Thymus (tissue), 14 donors: ENCODE measurements around the gene TPO. TPM values are rescaled to one million over a fixed set of nuclear protein-coding genes. Genes with fewer than 3 reads are reported as not detected.

Experiments
- DNase-seq, 9 donors: peaks; one replicate each; pipeline ENCODE4 v3.0.0-alpha.2; 2013; ENCODE audit warnings: low spot score in 9 of 9, low read depth in 6 of 9, missing footprints in 1 of 9
- H3K27ac ChIP-seq, 2 donors: one replicate each; pipeline ENCODE4 v1.5.1; 2013; ENCODE audit warnings: control low read depth in 1 of 2, low read depth in 1 of 2, low read length in 1 of 2, mild to moderate bottlenecking in 1 of 2, moderate library complexity in 1 of 2
- H3K27me3 ChIP-seq, 2 donors: one replicate each; pipeline ENCODE4 v1.5.1; 2013; ENCODE audit warnings: low read length in 1 of 2; ENCODE audit not compliant: control insufficient read depth in 2 of 2, insufficient read depth in 1 of 2
- H3K36me3 ChIP-seq, 2 donors: one replicate each; pipeline ENCODE4 v1.5.1; 2013; ENCODE audit warnings: low read length in 1 of 2, mild to moderate bottlenecking in 1 of 2, moderate library complexity in 1 of 2; ENCODE audit not compliant: control insufficient read depth in 2 of 2, insufficient read depth in 2 of 2
- H3K4me1 ChIP-seq, 2 donors: one replicate each; pipeline ENCODE4 v1.5.1; 2013; ENCODE audit warnings: low read length in 2 of 2; ENCODE audit not compliant: control insufficient read depth in 2 of 2, insufficient read depth in 2 of 2
- H3K4me3 ChIP-seq, 2 donors: one replicate each; pipeline ENCODE4 v1.5.1; 2013; ENCODE audit warnings: low read length in 2 of 2, control low read depth in 1 of 2, mild to moderate bottlenecking in 1 of 2
- H3K9me3 ChIP-seq, 2 donors: one replicate each; pipeline ENCODE4 v1.5.1; 2013; ENCODE audit warnings: low read length in 1 of 2, mild to moderate bottlenecking in 1 of 2; ENCODE audit not compliant: control insufficient read depth in 2 of 2, insufficient read depth in 1 of 2
- WGBS: extraction: QIAGEN DNeasy Blood & Tissue Kit; methylation state at CpG from one replicate; pipeline ENCODE4 v1.1.7; 2013; 5-methylcytosine and 5-hydroxymethylcytosine counted together
- long read RNA-seq, 10 donors: transcript quantifications; one replicate each; lab custom pipeline, GENCODE V29; 2026
- polyA plus RNA-seq: library from polyadenylated mRNA; stranded (reverse); fragments of 200-250 nt; gene quantifications from one replicate; pipeline ENCODE4 v1.2.3, GENCODE V29; 2013
- total RNA-seq: library from RNA; stranded (reverse); fragments of 120-200 nt; gene quantifications from one replicate; pipeline ENCODE4 v1.2.4, GENCODE V29; 2013
- donor health status: healthy.

The TPO gene
- total RNA-seq: 0.05 TPM
- polyA plus RNA-seq: 2.0 TPM
- long read RNA-seq, donor 1: 0 reads
- long read RNA-seq, donor 2: 0 reads
- long read RNA-seq, donor 3: 0 reads
- long read RNA-seq, donor 4: 0 reads
- long read RNA-seq, donor 5: 0 reads
- long read RNA-seq, donor 6: 0 reads
- long read RNA-seq, donor 7: 0 reads
- long read RNA-seq, donor 8: 0 reads
- long read RNA-seq, donor 9: 0 reads
- long read RNA-seq, donor 10: 0 reads

DNA sequence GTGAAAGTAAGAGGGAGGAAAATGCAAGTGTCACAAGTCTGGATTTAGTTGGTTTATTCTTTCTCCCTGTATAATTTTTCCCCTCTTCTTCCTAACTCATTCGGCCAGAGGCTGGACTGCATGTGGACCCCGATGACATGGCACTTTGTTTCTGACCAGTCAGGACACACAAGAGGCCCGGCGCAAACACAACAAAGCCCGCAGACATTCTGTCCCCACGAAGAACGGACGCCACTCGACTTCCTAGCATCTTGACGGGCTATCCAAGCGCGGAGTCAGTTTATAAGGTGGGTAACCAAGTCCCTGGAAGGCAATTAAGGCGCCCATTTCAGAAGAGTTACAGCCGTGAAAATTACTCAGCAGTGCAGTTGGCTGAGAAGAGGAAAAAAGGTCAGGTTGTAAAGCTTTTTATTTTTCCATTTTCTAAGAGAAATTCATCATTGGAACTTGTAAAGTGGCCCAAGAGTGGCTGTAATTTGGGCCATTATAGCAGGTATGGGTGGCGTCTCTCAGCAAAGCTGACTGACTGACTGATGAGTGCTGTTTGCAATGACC is at the start of gene TPO:
Gene TPO (plus strand): TSS at position 308 of the 555 bp plus-strand sequence. CDS start 946 bp downstream, outside the sequence.
- Histone ChIP-seq H3K27ac (no peak within 1 kb of the TSS), H3K36me3 (no peaks in the 10 kb centered on the region), H3K27me3 (peaks cover 0 to 2% of the 10 kb centered on the region in 2 donors), H3K4me3 (no peak within 1 kb of the TSS), H3K9me3 (no peaks in the 10 kb centered on the region), H3K4me1 (no peaks in the 10 kb centered on the region)
- 89% methylated on average over 15 of the region's 15 CpGs for WGBS
- no peak for DNase-seq

DNA sequence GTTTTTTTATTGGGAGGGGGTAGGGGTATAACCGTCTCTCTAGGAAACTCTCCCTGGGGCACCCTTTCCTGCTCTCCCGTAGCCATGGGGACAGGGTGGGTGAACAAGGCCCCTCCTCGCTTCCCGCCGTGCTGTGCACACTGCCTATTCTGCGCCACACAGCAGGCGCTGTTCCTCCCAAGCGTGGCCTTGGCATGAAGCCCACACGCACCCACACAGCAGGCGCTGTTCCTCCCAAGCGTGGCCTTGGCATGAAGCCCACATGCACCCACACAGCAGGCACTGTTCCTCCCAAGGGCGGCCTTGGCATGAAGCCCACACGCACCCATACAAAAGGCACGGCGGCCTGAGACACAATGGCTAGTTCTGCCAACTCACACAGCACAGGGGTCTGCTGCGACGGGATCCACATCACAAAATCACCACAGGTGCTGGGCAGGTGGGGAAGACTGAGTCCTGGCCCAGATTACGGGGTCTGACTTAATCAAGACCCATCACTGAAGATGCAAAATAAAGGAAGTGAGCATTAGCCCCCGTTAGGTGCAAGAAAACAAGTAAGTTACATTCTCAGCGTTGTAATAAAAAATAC is 46.6 kb upstream of the TPO start:
- 72% methylated on average over 20 of the region's 20 CpGs for WGBS

DNA sequence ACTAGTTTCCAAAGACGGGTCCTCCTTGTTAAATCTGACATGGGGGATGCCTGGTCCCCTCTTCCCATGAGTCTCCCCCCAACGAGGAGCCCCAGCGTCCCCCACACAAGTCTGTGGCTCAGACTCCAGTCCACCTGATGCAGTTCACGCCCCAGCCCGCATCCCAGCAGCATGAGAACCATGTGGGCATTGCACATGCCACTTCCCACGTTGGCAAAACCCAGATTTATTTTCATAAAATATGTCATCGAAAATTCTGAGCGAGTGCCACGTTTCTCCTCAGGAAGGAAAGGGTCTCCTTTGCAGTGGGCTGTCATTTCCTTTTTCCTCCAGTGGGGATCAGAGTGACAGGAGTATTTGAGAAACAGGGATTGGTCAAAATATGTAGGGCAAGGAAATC is 45.7 kb upstream of the TPO start:
- Histone ChIP-seq H3K9me3 (no peaks in the 10 kb centered on the region), H3K36me3 (no peaks in the 10 kb centered on the region), H3K4me1 (no peaks in the 10 kb centered on the region), H3K27ac (no peak overlapping the region), H3K4me3 (no peak overlapping the region), H3K27me3 (peaks cover 0 to 2% of the 10 kb centered on the region in 2 donors)
- DNase-seq: no peak
- WGBS: 84% methylated on average over 9 of the region's 9 CpGs

More for the DNA sequence above, 46.6 kb upstream of the TPO start:
- no peaks in the 10 kb centered on the region for H3K4me1 ChIP-seq
- no peaks in the 10 kb centered on the region for H3K27me3 ChIP-seq
- H3K4me3 ChIP-seq: no peak overlapping the region
- no peaks in the 10 kb centered on the region for H3K9me3 ChIP-seq
- no peak overlapping the region for H3K27ac ChIP-seq
- H3K36me3 ChIP-seq: no peaks in the 10 kb centered on the region
- DNase-seq: no peak

DNA sequence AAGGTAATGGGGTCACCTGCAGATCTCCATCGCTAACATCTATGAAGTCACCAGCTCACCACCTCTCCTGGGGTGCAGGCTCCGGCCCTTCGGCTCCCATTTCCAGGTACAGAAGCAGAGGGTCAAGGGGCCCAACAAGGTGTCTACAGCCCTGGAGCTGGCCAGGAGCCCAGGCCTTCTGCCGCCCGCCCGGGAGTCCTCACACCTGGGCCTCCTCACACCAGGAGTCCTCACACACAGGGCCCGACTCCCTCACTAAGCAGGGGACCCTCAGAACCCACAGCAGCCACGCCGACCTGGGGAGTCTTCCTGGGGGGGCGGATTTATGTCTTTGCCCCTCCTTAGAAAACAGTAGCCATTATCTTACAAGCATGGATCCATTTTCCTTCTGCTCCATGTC is 43.4 kb upstream of the TPO start:
- Histone ChIP-seq H3K27me3 (peaks cover 0 to 5% of the 10 kb centered on the region in 2 donors), H3K4me3 (no peak overlapping the region), H3K9me3 (no peaks in the 10 kb centered on the region), H3K27ac (no peak overlapping the region), H3K4me1 (no peaks in the 10 kb centered on the region), H3K36me3 (no peaks in the 10 kb centered on the region)
- no peak for DNase-seq
- WGBS: 92% methylated on average over 10 of the region's 10 CpGs

DNA sequence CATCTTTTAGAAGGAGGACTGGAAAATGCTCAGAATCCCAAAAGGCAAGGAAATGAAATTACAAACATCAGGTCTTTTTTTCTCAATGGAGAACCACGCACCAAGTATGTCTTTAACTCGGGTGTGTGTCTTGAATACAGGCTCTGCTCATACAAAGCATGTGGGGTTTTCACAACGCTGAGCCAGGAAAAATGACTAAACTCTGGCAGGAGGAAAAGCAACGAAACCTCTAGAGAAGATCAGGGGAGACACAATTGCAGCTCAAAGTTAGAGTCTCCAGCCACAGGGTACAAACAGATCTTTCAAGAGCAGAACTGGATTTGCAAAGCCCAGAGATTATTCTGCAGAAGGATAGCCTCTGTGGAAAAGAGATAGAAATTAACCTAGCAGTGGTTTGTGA is 42.8 kb upstream of the TPO start:
- Histone ChIP-seq H3K4me1 (no peaks in the 10 kb centered on the region), H3K36me3 (no peaks in the 10 kb centered on the region), H3K4me3 (no peak overlapping the region), H3K9me3 (no peaks in the 10 kb centered on the region), H3K27me3 (peaks cover 0 to 5% of the 10 kb centered on the region in 2 donors), H3K27ac (no peak overlapping the region)
- DNase-seq: no peak
- WGBS: 89% methylated on average over 4 of the region's 4 CpGs

DNA sequence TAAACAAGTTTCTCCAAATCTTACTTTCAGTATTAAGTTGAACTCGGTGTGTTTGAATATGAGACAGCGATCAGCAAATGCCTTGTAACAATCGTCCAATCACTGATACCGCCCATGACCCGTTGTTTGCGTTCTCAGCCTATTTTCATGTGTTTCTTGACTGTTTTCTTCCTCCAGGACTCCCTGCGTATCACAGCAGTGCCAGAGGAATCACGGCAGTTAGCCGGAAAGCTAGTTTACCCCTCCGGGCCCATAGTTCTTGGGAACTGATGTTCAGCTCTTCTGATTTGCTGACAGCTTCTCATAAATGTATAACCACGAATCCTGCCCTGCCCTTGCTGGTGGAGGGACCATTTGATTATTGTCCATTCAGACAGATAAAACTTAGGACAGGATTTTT is 42.2 kb upstream of the TPO start:
- Histone ChIP-seq H3K27me3 (peaks cover 0 to 5% of the 10 kb centered on the region in 2 donors), H3K27ac (no peak overlapping the region), H3K4me1 (no peaks in the 10 kb centered on the region), H3K9me3 (no peaks in the 10 kb centered on the region), H3K36me3 (no peaks in the 10 kb centered on the region), H3K4me3 (no peak overlapping the region)
- WGBS: 94% methylated on average over 11 of the region's 11 CpGs
- no peak for DNase-seq

DNA sequence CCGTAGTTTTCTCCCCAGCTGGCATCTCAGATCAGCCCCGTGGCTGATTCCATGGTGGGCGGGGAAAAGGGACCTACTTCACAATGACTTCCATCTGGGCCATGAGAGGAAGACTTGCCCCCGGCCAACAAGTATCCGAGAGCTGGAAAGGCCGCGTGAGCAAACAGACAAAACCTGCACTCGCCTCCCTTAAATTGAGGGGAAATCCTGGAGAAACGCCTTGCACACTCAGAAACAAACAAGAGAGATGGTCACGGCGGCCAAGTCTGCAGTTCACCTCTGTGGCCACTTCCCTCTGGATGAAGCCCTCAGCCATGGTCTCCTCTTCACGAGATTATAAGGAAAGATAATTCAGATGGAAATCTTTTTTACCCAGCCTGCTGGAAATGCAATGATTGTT is 39.4 kb upstream of the TPO start:
- no peaks in the 10 kb centered on the region for H3K4me1 ChIP-seq
- no peak overlapping the region for H3K4me3 ChIP-seq
- no peak for DNase-seq
- H3K36me3 ChIP-seq: no peaks in the 10 kb centered on the region
- H3K9me3 ChIP-seq: no peaks in the 10 kb centered on the region
- WGBS: 92% methylated on average over 12 of the region's 12 CpGs
- H3K27ac ChIP-seq: no peak overlapping the region
- H3K27me3 ChIP-seq: peaks cover 0 to 5% of the 10 kb centered on the region in 2 donors

DNA sequence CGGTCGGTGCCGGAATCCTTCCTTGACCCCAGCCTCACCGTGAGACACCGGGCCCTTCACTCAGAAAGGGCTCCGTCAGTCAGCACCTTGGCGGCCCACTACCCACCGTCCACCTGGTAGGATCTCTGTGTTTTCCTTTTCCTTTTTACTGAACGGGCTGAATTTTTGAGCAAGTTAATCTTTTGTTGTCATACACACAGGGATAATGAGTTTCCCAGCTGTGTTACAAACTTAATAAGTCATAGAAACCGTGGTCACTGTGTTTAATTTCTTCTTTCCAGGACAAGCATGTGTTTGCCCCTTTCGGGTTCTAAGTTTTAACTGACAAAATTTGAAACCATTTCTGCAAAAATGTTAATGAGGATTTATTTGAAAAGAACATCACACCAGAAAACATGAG is 39.0 kb upstream of the TPO start:
- Histone ChIP-seq H3K9me3 (no peaks in the 10 kb centered on the region), H3K27me3 (peaks cover 0 to 5% of the 10 kb centered on the region in 2 donors), H3K27ac (no peak overlapping the region), H3K36me3 (no peaks in the 10 kb centered on the region), H3K4me1 (no peaks in the 10 kb centered on the region), H3K4me3 (no peak overlapping the region)
- no peak for DNase-seq
- WGBS: 90% methylated on average over 11 of the region's 11 CpGs

DNA sequence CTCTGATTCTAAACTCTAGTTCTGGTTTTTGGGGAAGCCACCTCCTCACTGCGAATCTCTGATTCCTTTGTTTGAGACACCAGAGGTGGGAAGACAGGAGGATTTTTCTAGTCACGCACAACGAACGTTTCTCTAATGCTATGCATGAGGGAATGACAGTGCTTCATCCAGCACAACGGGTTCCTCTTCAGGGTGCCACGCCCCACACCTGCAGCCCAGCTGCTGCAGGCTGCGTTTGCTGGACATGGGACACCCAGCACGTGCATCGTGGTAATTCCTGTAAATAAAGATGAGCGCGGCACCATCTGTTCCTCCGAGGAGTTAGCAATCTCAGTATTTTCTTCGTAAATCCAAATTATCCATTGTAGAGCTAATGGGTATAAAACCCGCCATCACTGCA is 37.5 kb upstream of the TPO start:
- Histone ChIP-seq H3K27me3 (peaks cover 0 to 5% of the 10 kb centered on the region in 2 donors), H3K27ac (no peak overlapping the region), H3K4me1 (no peaks in the 10 kb centered on the region), H3K9me3 (no peaks in the 10 kb centered on the region), H3K36me3 (no peaks in the 10 kb centered on the region), H3K4me3 (no peak overlapping the region)
- 88% methylated on average over 14 of the region's 14 CpGs for WGBS
- DNase-seq: no peak
